ENCODE results near the gene EHD1.

- no peak for TF ChIP-seq CTCF (optimal IDR thresholded peaks at IDR 0.05 in 1 of 3, IDR thresholded peaks at IDR 0.05 in 1 of 3, conservative IDR thresholded peaks at IDR 0.05 in 1 of 3; ENCODE audit: extremely low read depth in 1 of 3, insufficient read depth in 2 of 3, low read length in 3 of 3)
- no peak for TF ChIP-seq EZH2 (IDR thresholded peaks at IDR 0.05; ENCODE audit: low read length)
Observed at GRCh38 chr11:64839335-64839734, 39.1 kb downstream of the EHD1 start.
